Activated CD4-positive, alpha-beta T cell treated with anti-CD3 and anti-CD28 coated beads, Interleukin-2, amount 50 U/mL, for 1 hour (primary cell): ENCODE data around the gene KLF8.
A peak's percentile ranks its signal among the peaks of the same experiment; 100 is the strongest.
"Not testable (repeated sequence)": the region's sequence is repeated elsewhere in the genome, so short reads cannot be mapped to it uniquely, and the experiment has no call there.

ENCODE experiments used
- DNase-seq: peaks from one replicate; pipeline ENCODE4 v3.0.0-alpha.2; 2020

Gene KLF8

DNA sequence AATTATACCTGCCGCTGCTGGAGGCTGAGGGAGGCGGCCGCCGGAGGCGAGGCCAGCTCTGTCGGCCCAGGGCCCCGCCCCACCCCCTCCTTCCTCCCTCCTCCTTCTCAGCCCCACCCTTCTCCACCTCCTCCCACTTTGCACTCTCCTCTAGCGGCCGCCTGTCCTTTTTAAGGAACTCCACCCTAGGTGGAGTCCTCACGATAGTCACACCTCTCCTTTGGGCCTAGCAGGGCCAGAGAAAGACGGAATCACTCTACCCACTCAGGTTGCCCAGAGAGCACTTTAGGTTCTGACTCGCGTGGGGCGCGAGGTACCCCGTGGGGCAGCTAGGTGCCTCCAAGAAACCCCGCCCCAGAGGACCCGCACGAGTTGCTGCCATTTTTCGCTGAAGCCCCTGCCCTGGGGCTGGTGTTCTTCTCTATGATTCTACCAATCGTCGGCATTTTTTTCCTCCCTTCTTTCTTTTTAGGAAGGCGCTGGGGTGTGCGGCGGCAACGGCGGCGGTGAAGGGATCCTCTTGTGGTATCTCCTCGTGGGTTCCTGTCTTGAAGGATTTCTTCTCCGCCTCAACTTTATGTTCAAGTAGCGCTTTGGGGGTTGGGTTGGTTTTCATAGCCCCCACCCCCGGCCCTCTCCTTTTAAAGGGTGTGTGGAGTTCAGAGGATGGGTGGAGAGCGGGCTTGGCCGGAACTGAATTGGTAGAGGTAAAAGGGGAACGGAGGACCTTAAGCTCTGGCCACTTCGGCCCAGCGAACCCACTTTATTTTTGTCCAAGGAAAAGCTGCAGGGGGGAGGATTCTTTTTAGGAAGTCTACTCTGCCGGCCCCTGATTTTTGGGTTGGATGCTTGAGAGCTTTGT, at the start of gene KLF8:
TSS of gene KLF8 (plus strand) at position 136 of the 862 bp plus-strand sequence. CDS start 979 bp downstream, outside the sequence.
- DNase-seq = peak; percentile 10

DNA sequence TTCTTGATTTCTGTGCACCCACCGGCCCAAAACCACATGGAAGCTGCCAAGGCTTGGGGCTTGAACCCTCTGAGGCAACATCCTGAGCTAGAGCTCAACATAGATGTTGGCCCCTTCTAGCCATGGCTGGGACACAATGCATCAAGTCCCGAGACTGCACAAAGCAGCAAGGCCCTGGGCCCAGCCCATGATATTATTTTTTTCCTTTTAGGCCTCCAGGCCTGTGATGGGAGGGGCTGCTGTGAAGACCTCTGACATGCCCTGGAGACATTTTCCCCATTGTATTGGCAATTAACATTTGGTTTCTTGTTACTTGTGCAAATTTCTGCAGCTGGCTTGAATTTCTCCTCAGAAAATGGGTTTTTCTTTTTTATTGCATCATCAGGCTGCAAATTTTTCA, 25.2 kb upstream of the KLF8 start:
- not testable (repeated sequence) for DNase-seq

DNA sequence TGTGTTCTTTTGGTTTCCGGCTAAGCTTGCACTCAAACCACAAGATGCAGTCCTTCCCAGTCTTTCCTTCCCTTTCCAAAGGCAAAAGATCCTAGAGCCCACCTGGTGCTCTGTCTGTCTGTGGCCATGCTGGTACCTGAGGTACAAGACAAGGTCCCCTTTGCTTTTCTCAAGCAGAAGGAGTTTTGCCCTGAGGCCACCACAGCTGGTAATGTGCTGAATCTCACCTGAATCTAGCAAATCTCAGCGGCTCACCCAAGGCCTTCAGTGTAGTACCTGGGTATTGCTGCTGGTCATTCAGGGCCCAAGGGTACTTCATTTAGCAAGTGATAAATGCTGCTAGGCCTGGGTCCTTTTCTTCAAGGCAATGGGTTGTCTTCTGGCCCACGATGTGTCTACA, 20.5 kb upstream of the KLF8 start:
- no peak for DNase-seq

DNA sequence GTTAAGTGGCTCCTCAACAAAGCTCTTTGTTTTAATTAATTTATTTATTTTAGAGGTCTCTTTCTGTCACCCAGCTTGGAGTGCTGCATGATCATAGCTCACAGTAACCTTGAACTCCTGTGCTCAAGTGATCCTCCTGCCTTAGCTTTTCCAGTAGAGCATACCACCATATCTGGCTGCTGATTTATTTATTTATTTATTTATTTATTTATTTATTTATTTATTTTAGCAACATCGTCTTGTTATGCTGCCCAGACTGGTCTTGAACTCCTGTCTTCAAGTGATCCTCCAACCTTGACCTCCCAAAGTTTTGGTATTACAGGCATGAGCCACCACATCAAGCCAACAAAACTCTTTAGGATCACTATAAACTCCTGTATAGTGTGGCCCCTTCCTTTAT, 15.8 kb upstream of the KLF8 start:
- DNase-seq = no peak

DNA sequence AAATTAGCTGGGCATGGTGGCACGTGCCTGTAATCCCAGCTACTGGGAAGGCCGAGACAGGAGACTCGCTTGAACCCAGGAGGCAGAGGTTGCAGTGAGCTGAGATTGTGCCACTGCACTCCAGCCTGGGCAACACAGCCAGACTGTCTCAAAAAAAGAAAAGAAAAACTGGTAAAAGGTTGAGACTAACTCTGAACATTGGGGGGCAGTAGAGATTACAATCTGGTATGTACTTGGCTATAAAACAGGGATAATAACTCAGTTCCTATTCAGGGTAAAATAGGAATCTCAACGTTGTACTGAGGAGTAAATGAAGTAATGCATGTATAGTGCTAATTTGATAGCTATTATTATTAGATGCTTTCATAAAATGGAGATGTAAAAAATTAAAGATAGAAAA, 12.5 kb upstream of the KLF8 start:
- DNase-seq = no peak

DNA sequence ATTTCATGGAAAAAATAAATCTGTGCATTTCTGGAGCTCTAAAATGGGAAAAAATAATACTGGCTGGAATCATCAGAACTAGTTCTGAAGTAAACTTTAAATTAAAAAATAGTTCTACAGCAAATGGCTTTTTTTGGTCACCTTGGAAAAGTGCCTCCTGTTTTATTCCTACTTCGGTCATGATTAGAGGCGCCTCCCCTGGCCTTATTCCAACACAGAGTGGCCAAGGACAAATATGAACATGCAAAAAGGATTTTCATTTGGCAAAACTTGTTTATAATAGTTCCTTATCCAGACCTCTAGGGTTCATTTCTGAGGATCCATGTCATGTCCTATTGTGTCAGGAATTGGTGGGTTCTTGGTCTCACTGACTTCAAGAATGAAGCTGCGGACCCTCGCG, 11.1 kb upstream of the KLF8 start:
- DNase-seq = no peak

DNA sequence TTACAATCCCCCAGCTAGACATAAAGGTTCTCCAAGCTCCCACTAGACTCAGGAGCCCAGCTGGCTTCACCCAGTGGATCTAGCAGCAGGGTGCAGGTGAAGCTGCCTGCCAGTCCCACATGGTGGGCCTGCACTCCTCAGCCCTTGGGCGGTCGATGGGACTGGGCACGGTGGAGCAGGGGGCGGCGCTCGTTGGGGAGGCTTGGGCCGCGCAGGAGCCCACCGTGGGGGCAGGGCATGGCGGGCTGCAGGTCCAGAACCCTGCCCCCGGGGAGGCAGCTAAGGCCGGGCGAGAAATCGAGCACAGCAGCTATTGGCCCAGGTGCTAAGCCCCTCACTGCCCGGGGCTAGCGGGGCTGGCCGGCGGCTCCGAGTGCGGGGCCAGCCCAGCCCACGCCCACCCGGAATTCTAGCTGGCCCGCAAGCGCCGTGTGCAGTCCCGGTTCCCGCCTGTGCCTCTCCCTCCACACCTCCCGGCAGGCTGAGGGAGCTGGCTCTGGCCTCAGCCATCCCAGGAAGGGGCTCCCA, 9.6 kb upstream of the KLF8 start:
- no peak for DNase-seq

DNA sequence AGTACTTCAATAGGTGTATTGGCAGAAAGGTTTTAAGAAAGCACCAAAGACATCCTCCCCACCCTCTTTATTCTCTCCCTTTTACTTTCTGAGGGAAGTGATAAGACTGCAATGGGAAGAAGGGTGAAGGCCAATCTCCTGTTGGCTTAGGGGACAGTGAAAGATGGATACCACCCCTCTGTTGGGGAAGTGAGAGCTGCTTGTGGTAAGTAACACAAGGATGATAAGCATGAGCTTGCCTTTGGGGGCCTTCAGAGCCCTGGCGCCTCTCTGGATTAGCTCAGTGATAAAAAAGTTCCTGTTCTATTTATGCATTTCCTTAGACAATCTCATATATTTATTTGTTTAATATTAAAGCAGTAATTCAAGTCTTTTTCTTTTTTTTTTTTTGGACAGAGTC, 5.2 kb upstream of the KLF8 start:
- DNase-seq = no peak

DNA sequence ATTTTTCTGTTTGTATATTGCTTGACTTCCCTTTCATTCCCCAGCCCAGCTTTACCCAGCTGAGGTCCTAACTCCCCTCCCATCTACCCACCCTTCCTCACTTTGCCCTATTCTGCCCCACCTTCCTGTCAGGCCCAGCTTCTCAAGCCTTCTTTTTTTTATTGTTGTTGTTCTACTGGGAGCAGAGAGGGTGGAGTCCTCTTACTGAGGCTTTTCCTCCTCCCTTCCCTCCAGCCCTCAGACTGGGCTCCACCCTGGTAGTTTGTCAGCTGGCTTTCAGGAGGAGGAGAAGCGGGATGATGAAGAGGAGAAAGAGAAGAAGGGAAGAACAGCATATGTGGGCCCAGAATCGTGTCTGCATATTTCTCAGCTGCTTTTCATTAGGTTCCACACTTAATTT, 3.2 kb upstream of the KLF8 start:
- no peak for DNase-seq

DNA sequence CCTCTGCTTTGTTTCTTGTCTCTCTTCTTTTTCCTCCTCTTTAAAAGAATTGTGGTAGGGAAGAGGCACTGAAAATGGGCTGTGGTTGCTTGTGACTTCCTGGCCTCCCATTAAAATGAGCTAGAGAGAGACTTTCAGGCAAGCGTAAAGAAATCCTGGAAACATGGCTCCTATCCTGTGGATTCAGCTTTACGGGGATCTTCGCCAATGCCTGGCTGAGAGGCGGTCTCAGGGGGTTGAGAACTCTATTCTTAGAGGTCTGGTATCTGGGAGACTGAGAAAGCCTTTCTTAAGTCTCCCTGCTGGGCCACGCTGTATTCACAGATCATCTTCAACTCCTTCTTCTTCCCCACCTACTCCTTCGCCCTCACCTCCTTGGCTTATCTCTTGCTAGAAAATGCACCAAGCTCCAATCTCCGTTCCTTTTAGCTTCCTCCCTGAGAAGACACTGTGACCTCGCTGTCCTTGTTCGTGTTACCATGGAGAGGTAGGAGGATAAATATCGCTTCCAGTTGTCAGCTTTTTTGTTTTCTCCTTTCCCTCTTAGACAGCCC, 542 bp upstream of the KLF8 start:
- no peak for DNase-seq

DNA sequence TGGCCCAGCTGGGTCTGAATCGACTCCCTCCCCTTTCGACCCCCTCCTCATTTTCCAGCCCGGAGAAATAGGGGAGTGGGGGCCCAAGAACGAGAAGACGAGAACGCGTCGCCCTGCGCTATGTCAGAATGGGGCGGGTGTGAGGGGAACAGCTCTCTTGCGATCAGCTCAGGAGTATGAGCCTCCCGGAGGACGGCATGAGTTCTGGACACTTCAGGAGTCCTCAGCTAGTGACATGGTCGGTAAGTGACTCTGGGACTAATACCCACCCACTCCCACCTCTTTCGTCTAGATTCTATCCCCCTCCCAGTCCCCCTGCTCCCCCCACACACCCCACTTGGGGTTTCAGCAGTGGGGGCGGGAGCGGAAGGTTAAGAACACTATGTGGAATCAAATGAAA, 944 bp downstream of the KLF8 start:
- no peak for DNase-seq

DNA sequence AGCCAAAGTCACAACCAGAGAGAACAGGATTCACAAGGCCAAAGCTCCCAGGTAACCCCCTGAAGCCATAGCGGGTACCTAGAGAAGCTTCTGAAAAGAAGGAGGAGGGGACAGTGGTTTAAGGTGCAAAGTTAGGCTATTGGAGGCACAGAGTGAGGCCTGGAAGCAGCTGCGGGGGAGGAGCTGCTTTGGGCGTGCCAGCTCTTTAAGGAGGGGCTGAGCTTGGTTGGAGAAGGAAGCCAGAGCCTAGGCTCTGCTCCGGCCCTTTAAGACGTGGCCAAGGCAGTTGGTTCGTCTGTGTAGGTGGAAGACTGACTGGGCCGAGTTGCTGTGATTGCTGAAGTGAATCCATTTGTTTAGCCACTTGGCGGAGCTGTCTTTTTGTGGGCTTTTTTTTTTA, 1.5 kb downstream of the KLF8 start:
- no peak for DNase-seq

DNA sequence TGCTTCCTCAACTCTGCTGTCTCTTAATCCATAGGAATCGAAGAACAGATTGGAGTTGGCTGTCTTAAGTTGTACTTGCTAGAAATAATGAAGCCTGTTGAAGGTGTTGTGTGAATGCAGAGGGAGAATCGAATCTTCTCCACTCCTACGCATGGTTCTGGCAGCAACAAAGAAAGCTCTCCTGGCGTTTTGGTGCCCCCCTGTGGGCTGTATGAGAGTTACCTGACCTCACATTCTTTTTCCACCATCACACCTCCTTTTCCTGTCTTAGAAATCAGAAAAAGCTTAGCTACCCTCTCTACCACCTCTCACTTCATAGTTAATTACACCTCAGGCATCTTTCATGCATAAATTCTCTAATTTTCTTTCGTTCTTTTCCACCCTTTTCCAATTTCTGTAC, 16.3 kb downstream of the KLF8 start:
- peak; percentile 47 for DNase-seq

DNA sequence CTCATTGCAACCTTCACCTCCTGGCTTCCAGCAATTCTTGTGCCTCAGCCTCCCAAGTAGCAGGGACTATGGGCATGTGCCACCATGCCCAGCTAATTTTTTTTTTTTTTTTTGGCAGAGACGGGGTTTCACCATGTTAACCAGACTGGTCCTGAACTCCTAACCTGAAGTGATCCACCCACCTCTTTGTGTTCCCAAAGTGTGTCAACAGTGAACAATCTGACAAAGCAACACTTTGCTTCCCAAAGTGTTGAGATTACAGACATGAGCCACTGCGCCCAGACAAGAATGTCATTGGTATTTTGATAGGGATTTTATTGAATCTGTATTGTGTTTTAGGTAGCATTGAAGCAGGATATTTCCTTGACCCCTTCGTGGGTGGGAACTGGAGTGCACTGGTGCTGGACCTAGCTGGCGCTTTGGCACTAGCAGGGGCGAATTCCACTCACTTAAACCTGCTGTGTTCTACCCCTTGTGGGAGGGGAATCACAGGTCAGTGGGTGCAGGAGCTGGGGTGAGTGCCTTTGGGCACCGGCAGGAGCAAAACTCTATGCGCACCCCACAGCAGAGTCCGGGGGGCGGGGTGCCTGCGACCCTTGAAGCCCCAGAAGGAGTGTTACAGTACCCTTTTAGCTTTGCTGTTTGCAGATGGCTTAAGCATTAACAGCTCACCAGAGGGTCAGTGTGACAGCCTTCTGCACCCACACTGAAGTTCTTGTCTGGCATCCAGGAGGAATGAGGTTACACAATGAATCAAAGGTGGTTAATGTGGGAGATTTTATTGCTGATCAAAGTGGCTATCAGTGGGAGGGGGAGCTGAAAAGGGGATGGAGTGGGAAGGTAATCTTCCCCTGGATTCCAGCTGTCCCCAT, 21.9 kb downstream of the KLF8 start:
- no peak for DNase-seq

DNA sequence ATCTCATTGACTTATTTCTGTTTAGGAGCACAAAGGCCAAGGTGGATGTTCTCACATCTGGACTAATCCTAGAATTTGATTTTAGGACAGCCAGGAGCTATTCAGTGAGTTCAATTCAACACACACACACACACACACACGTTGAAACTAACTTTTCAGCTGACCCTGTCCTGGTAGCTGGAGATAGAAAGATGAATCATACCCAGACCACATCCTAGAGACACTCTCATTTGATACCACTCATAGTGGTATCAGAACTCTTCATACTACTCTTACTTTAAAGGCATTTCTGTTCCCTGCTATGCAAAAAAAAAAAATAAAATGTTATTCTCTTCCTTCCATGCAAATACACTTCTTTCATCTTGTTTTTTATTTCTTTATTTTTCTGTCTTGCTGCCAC, 36.7 kb downstream of the KLF8 start:
- DNase-seq = no peak

DNA sequence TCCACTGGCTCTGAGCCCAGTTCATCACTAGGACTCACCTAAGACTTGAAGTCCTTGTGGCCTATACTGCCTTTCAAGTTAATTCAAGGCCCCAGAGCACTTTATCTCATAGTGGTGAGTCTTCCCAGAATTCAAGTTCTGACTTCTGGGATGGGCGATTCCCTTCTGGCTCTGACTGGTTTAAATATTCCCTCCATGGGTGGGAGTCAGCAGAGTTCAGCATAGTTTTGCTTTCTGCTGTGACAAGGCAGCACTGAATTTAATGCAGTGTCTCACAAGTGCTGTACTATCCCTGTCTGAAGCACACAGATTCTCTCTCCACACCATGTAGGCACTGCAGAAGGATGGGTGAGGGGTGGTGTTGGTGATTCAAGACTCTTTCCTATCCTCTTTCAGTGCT, 46.5 kb downstream of the KLF8 start:
- DNase-seq = no peak

DNA sequence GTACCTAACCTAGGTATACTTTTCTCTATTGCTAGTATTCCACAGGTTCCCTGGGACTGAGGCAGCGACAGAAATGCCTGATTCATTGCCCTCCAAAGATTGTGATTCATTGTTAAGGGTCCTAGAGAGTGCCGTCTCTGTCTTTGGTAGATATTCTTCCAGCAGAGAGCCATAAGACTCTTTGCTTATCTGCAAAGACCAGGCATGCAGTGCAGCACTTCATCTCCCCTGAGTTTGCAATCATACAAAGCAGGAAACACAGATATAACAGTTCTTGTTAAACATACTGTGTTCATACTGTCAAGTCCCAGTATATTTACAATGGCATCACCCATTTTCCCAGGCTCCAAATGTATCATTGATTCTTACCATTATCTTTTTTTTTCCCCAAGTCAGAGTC, 47.7 kb downstream of the KLF8 start:
- no peak for DNase-seq

DNA sequence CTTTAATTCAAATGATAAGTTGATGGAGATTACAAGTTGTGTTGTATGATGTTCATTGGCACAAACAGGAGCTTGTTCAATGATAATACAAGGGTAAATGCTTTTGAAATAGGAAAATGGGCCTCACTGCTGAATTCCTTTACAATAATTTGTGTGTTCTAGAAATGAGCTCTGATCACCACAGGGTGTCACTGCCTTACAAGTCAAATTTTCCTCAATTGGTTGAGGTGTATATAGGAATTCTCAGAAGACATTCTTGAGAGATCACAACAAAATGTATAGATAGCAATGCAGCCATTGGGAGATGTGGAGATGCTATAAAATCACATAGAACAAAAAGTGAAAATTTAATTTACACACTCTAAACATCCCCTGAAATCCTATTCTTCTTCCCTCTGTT, 49.6 kb downstream of the KLF8 start:
- DNase-seq = peak; percentile 5

DNA sequence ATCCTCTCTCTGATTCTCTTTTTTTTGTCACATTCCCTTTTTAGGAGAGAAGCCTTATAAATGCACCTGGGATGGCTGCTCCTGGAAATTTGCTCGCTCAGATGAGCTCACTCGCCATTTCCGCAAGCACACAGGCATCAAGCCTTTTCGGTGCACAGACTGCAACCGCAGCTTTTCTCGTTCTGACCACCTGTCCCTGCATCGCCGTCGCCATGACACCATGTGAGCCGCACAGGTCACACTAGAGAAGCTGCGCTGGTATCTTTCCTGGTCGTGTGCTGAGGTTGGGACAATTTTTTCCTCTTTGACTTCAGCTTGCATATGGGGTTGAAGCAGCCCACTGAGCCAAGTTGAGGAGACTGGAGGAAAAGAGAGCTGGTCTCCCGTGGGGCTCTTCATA, 52.1 kb downstream of the KLF8 start:
- DNase-seq = no peak

DNA sequence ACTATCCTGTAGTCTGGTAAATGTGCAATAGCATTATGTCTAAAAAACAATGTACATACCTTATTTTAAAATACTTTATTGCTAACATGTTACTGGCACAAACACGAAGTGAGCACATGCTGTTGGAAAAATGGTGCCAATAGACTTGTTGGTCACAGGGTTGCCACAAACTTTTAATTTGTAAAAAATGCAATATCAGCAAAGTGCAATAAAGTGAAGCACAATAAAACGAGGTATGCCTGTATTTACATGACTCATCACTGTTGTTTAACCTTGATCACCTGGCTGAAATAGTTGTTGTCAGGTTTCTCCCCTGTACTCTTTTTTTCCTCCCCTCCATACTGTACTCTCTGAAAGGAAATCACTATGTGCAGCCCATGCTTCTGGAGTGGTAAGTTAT, 56.5 kb downstream of the KLF8 start:
- DNase-seq = no peak

DNA sequence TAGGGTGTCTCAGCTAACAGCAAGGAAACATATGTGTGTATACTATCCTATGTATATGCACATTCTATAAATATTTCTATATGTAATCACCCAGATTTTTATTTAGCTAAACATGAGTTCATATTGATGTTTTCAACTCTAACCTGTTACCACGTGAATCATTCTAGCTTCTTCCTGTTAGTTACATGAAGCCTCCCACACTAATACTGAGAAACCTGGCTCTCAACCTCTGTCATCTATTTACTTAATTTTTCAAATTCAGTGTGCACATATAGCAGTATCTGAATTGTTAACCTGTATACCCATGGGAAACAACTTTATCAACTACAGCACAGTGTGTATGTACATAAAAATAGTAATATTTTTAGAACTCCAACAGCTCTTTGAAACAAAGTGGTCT, 57.3 kb downstream of the KLF8 start:
- no peak for DNase-seq

DNA sequence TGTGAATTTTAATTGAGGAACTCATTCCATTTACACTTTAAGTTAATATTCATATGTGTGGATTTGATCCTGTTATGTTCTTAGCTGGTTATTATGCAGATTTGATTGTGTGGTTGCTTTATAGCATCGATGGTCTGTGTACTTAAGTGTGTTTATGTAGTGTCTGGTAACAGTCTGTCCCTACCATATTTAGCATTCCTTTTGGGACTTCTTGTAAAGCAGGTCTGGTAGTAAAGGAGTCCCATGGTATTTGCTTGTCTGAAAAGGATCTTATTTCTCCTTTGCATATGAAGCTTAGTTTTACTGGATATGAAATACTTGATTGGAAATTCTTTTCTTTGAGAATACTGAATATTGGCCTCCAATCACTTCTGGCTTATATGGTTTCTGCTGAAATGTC, 76.6 kb downstream of the KLF8 start:
- DNase-seq = no peak

DNA sequence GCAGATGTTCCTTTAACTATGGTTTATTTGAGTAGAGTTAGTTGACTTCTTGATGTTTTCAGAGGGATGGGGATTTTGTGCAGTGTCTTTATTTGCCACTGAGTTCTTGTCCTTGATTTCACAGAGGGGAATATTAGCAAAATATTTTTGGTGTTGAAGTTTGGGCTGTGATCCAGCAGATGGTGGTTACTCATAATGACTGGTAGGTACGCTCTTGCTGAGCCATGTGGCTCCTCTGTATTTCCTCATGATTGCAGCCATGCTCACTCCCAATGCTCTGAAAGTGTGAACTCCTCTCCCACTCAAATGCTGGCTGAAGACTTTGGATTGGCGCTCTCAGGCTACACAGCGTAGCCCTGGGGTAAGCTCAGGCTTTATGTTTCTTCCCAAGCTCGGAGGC, 77.7 kb downstream of the KLF8 start:
- no peak for DNase-seq

DNA sequence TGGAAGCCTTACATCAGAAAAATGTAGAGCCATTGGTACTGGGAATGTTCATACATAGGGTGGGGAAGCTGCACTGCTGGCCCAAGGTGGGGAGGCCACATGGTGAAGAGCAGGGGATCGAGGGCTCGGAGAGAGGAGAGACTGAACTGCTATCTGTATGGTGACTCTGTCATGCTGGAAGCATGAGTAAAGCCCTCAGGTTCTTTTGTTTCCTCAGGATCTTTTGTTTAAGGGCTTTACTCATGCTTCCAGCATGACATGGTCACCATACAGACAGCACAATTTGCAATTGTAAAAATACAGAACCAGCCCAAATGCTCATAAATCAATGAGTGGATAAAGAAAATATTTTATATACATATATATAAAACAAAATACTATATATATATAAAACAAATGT, 78.4 kb downstream of the KLF8 start:
- no peak for DNase-seq
